ENCODE measurements around the gene PITPNC1.
"Not testable (repeated sequence)": the region's sequence is repeated elsewhere in the genome, so short reads cannot be mapped to it uniquely, and the experiment has no call there.

PITPNC1 gene

GRCh38 chr17:67469208-67469980, 92.3 kb downstream of the PITPNC1 start:
- H3K4me3 ChIP-seq (ENCODE audit: low read depth, low read length): no peak overlapping the region
- no peak for TF ChIP-seq CTCF (IDR thresholded peaks at IDR 0.05; ENCODE audit: insufficient read depth, low read depth, low read length, missing control alignments)
- no peak for DNase-seq (ENCODE audit: low read depth)

DNA sequence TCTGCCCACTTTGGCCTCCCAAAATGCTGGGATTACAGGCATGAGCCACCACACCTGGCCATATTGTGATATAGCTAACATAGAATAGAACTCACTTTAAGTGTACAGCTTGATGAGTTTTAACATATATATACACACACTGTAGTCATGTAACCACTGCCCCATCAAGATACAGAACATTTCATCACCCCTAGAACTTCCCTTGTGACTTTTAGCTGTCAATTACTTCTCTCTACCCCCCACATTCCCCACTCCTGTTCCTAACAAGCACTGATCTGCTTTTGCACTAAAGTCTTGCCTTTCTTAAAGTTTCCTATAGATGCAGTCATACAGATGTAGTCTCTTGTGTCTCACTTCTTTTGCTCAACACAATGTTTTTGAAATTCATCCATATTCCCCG, 93.1 kb downstream of the PITPNC1 start:
- no peak for DNase-seq (ENCODE audit: low read depth)

GRCh38 chr17:67471118-67471517, 94.0 kb downstream of the PITPNC1 start:
- DNase-seq (ENCODE audit: low read depth): no peak
- H3K4me3 ChIP-seq (ENCODE audit: low read depth, low read length): no peak overlapping the region
- no peak for TF ChIP-seq CTCF (IDR thresholded peaks at IDR 0.05; ENCODE audit: insufficient read depth, low read depth, low read length, missing control alignments)

More for the DNA sequence above, 93.1 kb downstream of the PITPNC1 start:
- no peak overlapping the region for H3K4me3 ChIP-seq (ENCODE audit: low read depth, low read length)
- TF ChIP-seq CTCF (IDR thresholded peaks at IDR 0.05; ENCODE audit: insufficient read depth, low read depth, low read length, missing control alignments): no peak

DNA sequence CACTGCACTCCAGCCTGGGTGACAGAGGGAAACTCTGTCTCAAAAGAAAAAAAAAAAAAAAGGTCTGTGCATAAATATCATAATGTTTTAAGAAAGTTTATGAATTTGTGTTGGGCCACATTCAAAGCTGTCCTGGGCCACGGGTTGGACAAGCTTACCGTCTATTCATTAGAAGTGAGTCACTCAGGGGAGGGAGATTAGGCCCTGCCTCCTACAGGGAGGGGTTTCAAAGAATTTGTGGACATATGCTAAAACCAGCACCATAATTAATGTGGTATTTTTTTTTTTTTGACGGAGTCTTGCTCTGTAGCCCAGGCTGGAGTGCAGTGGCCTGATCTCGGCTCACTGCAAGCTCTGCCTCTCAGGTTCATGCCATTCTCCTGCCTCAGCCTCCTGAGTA, 95.5 kb downstream of the PITPNC1 start:
- DNase-seq (ENCODE audit: low read depth): not testable (repeated sequence)

GRCh38 chr17:67474081-67474661, 97.1 kb downstream of the PITPNC1 start:
- H3K4me3 ChIP-seq (ENCODE audit: low read depth, low read length): no peak overlapping the region
- DNase-seq (ENCODE audit: low read depth): no peak
- no peak for TF ChIP-seq CTCF (IDR thresholded peaks at IDR 0.05; ENCODE audit: insufficient read depth, low read depth, low read length, missing control alignments)

More for the DNA sequence above, 95.5 kb downstream of the PITPNC1 start:
- H3K4me3 ChIP-seq (ENCODE audit: low read depth, low read length): not testable (repeated sequence)

- DNase-seq (ENCODE audit: low read depth): peak; percentile 90
- TF ChIP-seq CTCF (IDR thresholded peaks at IDR 0.05; ENCODE audit: insufficient read depth, low read depth, low read length, missing control alignments): peak; percentile 92
- no peak overlapping the region for H3K4me3 ChIP-seq (ENCODE audit: low read depth, low read length)
Observed at GRCh38 chr17:67475161-67475937, 98.3 kb downstream of the PITPNC1 start.

DNA sequence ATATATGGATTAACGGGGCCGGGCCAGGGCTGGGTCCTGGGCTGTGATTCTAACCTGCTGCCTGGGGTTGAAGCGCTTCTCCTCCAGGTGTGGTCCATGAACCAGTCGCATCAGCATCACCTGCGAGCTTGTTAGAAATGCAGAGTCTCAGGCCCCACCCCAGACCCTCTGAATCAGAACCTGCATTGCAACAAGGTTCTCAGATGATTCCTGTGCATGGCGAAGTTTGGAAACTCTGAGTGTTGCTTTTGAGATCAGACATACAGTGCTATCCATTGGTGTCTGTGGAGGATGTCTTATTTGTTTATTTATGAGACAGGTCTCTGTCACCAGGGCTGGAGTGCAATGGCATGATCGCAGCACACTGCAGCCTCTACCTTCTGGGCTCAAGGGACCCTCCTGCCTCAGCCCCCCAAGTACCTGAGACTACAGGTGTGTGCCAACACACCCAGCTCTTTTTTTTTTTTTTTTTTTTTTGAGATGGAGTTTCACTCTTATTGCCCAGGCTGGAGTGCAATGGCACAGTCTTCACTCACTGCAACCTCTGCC, 99.8 kb downstream of the PITPNC1 start:
- DNase-seq (ENCODE audit: low read depth): no peak
- H3K4me3 ChIP-seq (ENCODE audit: low read depth, low read length): no peak overlapping the region
- no peak for TF ChIP-seq CTCF (IDR thresholded peaks at IDR 0.05; ENCODE audit: insufficient read depth, low read depth, low read length, missing control alignments)
